Measurements from ENCODE around the gene BICRA.

The BICRA gene

GRCh38 chr19:47564081-47564480 is 44.9 kb upstream of the BICRA start:
- no peak overlapping the region for H3K27ac ChIP-seq (replicated peaks)
- TF ChIP-seq CTCF (IDR thresholded peaks at IDR 0.05; ENCODE audit: insufficient read depth, low read length), result no peak
- TF ChIP-seq POLR2AphosphoS5 (IDR thresholded peaks at IDR 0.05; ENCODE audit: low read depth), result no peak
- TF ChIP-seq SPI1 (IDR thresholded peaks at IDR 0.05; ENCODE audit: borderline replicate concordance, low read depth), result no peak
- H3K27me3 ChIP-seq (ENCODE audit: insufficient read depth, poor library complexity, severe bottlenecking), result no peaks in the 10 kb centered on the region
- no peak for DNase-seq (ENCODE audit: low read depth in 1 of 2, low spot score in 1 of 2)
- no peak overlapping the region for H3K4me3 ChIP-seq (replicated peaks; ENCODE audit: insufficient read depth, low read length)

- Histone ChIP-seq H3K27me3 (ENCODE audit: insufficient read depth, poor library complexity, severe bottlenecking) (peaks cover 17% of the 10 kb centered on the region), H3K4me3 (replicated peaks; ENCODE audit: insufficient read depth, low read length) (no peak overlapping the region), H3K27ac (replicated peaks) (no peak overlapping the region)
- TF ChIP-seq POLR2AphosphoS5 (IDR thresholded peaks at IDR 0.05; ENCODE audit: low read depth) (no peak), CTCF (IDR thresholded peaks at IDR 0.05; ENCODE audit: insufficient read depth, low read length) (no peak), SPI1 (IDR thresholded peaks at IDR 0.05; ENCODE audit: borderline replicate concordance, low read depth) (no peak), REST (IDR thresholded peaks at IDR 0.05; ENCODE audit: insufficient replicate concordance, low read depth) (no peak), GABPA (IDR thresholded peaks at IDR 0.05; ENCODE audit: low read depth) (no peak)
- DNase-seq (ENCODE audit: low read depth in 1 of 2, low spot score in 1 of 2), result no peak
Measured at GRCh38 chr19:47569331-47569730, 39.6 kb upstream of the BICRA start.

GRCh38 chr19:47572635-47573034 is 36.3 kb upstream of the BICRA start:
- no peak for TF ChIP-seq SPI1 (IDR thresholded peaks at IDR 0.05; ENCODE audit: borderline replicate concordance, low read depth)
- TF ChIP-seq REST (IDR thresholded peaks at IDR 0.05; ENCODE audit: insufficient replicate concordance, low read depth), result no peak
- TF ChIP-seq POLR2AphosphoS5 (IDR thresholded peaks at IDR 0.05; ENCODE audit: low read depth), result no peak
- no peak for TF ChIP-seq CTCF (IDR thresholded peaks at IDR 0.05; ENCODE audit: insufficient read depth, low read length)
- no peak for TF ChIP-seq GABPA (IDR thresholded peaks at IDR 0.05; ENCODE audit: low read depth)
- peaks cover 17% of the 10 kb centered on the region for H3K27me3 ChIP-seq (ENCODE audit: insufficient read depth, poor library complexity, severe bottlenecking)
- DNase-seq (ENCODE audit: low read depth in 1 of 2, low spot score in 1 of 2), result no peak
- no peak overlapping the region for H3K4me3 ChIP-seq (replicated peaks; ENCODE audit: insufficient read depth, low read length)
- no peak overlapping the region for H3K27ac ChIP-seq (replicated peaks)

Data from HL-60 (cell line).